Stimulated activated naive B cell treated with anti-CD40 and anti-IgM and Interleukin-4, amounts not matched to agents 10 μg/mL and 1 μg/mL and 100 μg/mL, for 72 hours (primary cell): ENCODE measurements around the gene DSTN.

ENCODE experiments used
- ATAC-seq, 2 donors: fragments of 150-1000 bp; cut with Tn5 transposase; replicated peaks; 2 replicates each; pipeline ENCODE4 v1.10.0; 2021; ENCODE audit warnings: moderate library complexity in 1 of 2
- DNase-seq: peaks from one replicate; pipeline ENCODE4 v3.0.0; 2021
- H3K27ac Mint-ChIP-seq: one replicate; pipeline ENCODE4 v1.8.0; 2022; ENCODE audit warnings: mild to moderate bottlenecking, mixed read lengths
- H3K27me3 Mint-ChIP-seq, 2 donors: one replicate each; pipeline ENCODE4 v1.8.0; 2022; ENCODE audit warnings: mixed read lengths in 2 of 2
- H3K36me3 Mint-ChIP-seq, 2 donors: one replicate each; pipeline ENCODE4 v1.8.0; 2022; ENCODE audit warnings: mixed read lengths in 2 of 2, mild to moderate bottlenecking in 1 of 2
- H3K4me1 Mint-ChIP-seq, 2 donors: one replicate each; pipeline ENCODE4 v1.8.0; 2022; ENCODE audit warnings: mixed read lengths in 2 of 2, mild to moderate bottlenecking in 1 of 2
- H3K4me3 Mint-ChIP-seq, 2 donors: one replicate each; pipeline ENCODE4 v1.8.0; 2022; ENCODE audit warnings: mild to moderate bottlenecking in 2 of 2, mixed read lengths in 2 of 2, moderate library complexity in 1 of 2
- H3K9me3 Mint-ChIP-seq, 2 donors: one replicate each; pipeline ENCODE4 v1.8.0; 2022; ENCODE audit warnings: mixed read lengths in 2 of 2, mild to moderate bottlenecking in 1 of 2

The DSTN gene

DNA sequence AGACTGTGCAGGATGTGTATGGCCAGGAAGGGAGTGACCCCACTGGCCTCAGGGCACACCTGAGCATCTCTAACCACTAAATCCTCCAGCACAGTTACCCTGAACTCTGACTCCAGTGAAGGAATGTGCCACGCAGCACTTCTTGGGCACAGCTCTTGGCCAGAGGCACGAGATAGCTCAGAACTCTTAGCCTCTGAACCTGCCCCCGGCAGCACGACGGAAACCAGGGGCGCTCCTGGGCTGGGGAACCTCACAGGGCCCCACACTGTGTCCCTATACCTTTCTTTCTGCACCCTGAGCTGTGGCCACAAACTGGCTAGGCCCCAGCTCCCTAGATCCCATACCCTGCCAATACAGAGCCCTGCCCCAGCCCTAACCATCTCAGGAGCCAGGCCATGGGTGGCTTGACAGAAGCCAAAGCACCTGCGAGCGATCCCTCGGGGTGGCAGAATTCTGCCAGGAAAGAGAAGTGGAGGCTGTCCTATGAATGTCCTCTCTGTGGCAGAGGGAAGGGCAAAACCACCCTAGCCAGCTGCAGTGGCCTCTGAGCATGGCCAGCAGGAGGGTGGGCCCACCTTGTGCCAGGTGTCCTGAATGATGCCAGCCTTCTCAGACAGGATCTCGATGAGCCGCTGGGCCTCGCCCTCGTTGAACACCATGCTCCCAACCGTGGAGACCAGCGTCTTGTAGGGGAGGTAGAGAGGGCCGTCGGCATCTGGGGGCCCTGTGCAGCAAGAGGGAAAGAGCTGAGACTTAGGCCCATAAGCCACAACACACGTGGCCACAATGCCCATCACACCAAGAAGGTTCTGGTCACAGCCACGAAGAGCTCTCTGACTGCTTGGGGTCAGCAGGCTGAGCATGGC, 72.8 kb downstream of the DSTN start:
- Mint-ChIP-seq H3K4me1 (peaks cover 18 to 36% of the 10 kb centered on the region in 2 donors), H3K27me3 (no peaks in the 10 kb centered on the region), H3K4me3 (no peak overlapping the region), H3K36me3 (peaks cover 15 to 18% of the 10 kb centered on the region in 2 donors), H3K9me3 (no peaks in the 10 kb centered on the region), H3K27ac (no peak overlapping the region)
- DNase-seq (no peak), ATAC-seq (no peak)

GRCh38 chr20:17643531-17644188, 73.8 kb downstream of the DSTN start:
- peaks cover 19 to 22% of the 10 kb centered on the region in 2 donors for H3K36me3 Mint-ChIP-seq
- H3K27me3 Mint-ChIP-seq, result no peaks in the 10 kb centered on the region
- peak; percentile 34 to 41 for ATAC-seq

GRCh38 chr20:17644451-17644850, 74.6 kb downstream of the DSTN start:
- H3K4me3 Mint-ChIP-seq, result no peak overlapping the region
- no peak overlapping the region for H3K27ac Mint-ChIP-seq
- H3K9me3 Mint-ChIP-seq, result no peaks in the 10 kb centered on the region
- peaks cover 28 to 54% of the 10 kb centered on the region in 2 donors for H3K4me1 Mint-ChIP-seq
- no peaks in the 10 kb centered on the region for H3K27me3 Mint-ChIP-seq
- no peak for ATAC-seq
- DNase-seq, result no peak
- peaks cover 21 to 22% of the 10 kb centered on the region in 2 donors for H3K36me3 Mint-ChIP-seq

More at GRCh38 chr20:17643531-17644188, 73.8 kb downstream of the DSTN start:
- Mint-ChIP-seq H3K27ac (peak overlapping the region; percentile 53), H3K4me1 (peaks cover 24 to 46% of the 10 kb centered on the region in 2 donors), H3K4me3 (no peak overlapping the region), H3K9me3 (no peaks in the 10 kb centered on the region)
- no peak for DNase-seq

DNA sequence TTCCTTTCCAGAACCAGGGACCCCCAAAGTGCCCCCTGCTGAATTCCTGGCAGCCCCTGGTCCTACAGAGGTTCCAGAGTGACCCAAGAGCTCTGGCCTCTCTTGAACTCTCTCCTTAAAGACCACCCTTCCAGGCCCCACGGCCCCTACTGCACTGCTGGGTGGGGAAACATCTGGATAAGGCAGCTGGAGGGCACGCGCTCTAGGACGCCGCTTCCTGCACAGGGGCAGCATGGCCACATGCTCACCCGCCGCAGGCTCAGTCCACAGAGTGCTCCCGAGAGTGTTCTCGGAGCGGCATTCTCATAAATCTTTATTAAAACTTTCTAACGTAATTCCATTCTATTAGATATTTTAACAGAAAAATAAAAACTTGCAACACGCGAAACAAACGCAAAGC, 75.1 kb downstream of the DSTN start:
- ATAC-seq (no peak), DNase-seq (no peak)
- Mint-ChIP-seq H3K27me3 (no peaks in the 10 kb centered on the region), H3K4me1 (peaks cover 31 to 60% of the 10 kb centered on the region in 2 donors), H3K9me3 (no peaks in the 10 kb centered on the region), H3K36me3 (peaks cover 20 to 22% of the 10 kb centered on the region in 2 donors), H3K4me3 (no peak overlapping the region), H3K27ac (no peak overlapping the region)

DNA sequence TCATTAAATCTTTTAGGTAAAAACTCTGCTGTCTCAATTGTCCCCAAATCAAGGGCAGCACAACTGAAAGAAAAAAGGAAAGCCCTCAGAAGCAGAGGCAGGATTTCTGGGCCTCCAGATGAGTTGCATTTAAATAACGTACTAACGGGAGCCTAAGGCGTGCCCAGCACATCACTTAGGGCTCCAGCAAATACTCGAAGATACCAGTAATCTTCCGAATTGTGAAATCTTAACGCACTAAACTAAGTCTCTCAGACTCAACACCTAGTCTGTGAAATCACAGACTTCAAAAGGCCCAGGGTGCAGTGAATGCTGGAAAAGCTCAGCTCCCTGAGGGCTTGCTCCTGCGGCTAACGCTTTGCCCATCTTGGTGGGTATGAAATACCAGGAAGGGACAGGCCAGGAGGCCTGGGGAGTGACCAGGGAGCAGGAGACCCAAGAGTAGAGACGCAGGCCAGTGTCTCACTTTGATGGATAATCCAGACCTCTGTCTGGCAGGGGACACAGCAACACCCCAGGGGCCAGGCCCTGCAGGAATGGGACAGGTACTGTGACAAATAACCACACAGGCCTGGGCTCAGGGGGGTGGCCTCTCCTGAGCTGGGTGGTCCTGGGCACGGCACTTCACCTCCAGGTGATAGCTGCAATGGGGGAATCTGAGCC, 75.8 kb downstream of the DSTN start:
- Mint-ChIP-seq H3K36me3 (peaks cover 15 to 16% of the 10 kb centered on the region in 2 donors), H3K4me1 (peaks cover 36 to 66% of the 10 kb centered on the region in 2 donors), H3K4me3 (no peak overlapping the region), H3K27ac (no peak overlapping the region), H3K27me3 (no peaks in the 10 kb centered on the region), H3K9me3 (no peaks in the 10 kb centered on the region)
- no peak for ATAC-seq
- no peak for DNase-seq

DNA sequence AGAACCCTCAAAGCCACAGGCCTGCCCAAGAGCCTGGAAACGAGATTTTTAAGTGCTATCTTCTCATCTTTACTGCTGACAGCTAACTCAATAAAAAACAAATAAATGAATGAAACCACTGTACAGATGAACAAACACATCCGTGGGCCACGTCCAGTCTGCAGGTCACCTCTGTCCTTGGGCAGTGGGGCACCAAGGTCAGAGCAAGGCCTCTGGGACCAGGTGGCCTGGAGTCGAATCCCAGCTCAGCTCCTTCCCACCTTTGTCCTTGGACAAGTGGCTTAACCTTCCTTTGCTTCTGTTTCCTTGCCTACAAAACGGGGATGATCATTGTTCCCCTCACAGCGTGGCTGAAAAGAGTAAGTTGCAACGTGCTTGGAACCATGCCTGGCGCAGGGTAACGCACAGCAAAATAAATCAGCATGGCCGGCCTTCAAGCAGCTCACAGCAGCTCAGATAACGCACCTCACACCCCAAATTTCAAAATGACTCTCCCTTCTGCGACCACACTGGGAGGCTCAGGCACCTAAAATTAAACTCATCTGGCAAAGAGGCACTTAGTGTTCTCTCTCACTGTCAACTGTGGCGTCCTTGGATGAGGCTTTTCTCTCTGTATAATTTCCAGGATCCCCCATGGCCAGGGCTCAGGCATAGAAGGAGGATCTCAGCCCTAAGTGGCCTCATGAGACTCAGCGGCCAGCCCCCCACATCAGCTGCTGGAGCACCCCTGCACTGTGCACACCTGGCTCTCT, 76.5 kb downstream of the DSTN start:
- H3K27ac Mint-ChIP-seq, result peak overlapping the region; percentile 25
- H3K36me3 Mint-ChIP-seq, result peaks cover 13 to 14% of the 10 kb centered on the region in 2 donors
- no peaks in the 10 kb centered on the region for H3K27me3 Mint-ChIP-seq
- H3K4me3 Mint-ChIP-seq, result no peak overlapping the region
- H3K4me1 Mint-ChIP-seq, result peaks cover 37 to 73% of the 10 kb centered on the region in 2 donors
- no peaks in the 10 kb centered on the region for H3K9me3 Mint-ChIP-seq
- no peak for ATAC-seq
- DNase-seq, result no peak

DNA sequence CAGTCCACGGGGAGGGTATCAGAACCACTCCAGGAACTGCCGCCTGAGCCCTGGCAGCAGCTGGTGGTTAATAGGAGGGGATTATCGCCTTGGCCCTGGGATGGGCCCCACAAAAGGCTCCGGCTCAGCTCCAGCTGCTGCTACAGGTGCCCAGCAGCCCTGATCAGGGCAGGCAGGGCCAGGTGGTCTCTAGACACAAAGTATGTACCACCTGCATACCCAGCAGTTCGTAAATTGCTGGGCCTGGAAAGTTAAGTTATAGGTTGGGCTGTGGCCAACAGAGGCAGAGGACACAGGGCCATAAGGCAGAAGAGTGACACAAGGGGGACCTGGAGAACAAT, 77.1 kb downstream of the DSTN start:
- Mint-ChIP-seq H3K4me3 (no peak overlapping the region), H3K27ac (no peak overlapping the region), H3K27me3 (no peaks in the 10 kb centered on the region), H3K9me3 (no peaks in the 10 kb centered on the region), H3K36me3 (peaks cover 11 to 14% of the 10 kb centered on the region in 2 donors), H3K4me1 (peaks cover 37 to 73% of the 10 kb centered on the region in 2 donors)
- no peak for DNase-seq
- ATAC-seq, result no peak

- DNase-seq (no peak), ATAC-seq (peak in 1 of 2 donors; percentile 10)
- no peaks in the 10 kb centered on the region for H3K27me3 Mint-ChIP-seq
- no peaks in the 10 kb centered on the region for H3K9me3 Mint-ChIP-seq
- peaks cover 10 to 11% of the 10 kb centered on the region in 2 donors for H3K36me3 Mint-ChIP-seq
- H3K4me3 Mint-ChIP-seq, result peak overlapping the region in 1 of 2 donors; percentile 55
- peaks cover 37 to 78% of the 10 kb centered on the region in 2 donors for H3K4me1 Mint-ChIP-seq
- peak overlapping the region; percentile 80 for H3K27ac Mint-ChIP-seq
Measured at GRCh38 chr20:17647391-17648314, 77.8 kb downstream of the DSTN start.

DNA sequence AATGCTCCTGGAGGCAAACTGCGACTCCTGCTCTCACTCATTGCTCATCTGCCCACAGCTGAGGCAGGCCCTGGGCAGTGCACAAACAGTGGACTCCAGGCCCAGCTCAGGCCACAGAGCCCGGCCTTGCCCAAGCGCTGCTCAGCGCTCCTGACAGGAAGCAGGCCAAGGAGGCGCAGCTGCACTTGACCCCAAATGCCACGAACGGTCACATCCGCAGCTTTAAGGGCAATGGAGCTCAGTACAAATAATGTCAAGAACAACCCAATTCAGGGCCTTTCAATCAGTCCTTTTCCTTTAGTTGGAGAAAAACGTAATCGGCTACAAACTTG, 78.4 kb downstream of the DSTN start:
- H3K9me3 Mint-ChIP-seq, result no peaks in the 10 kb centered on the region
- H3K36me3 Mint-ChIP-seq, result peaks cover 14% of the 10 kb centered on the region in 2 donors
- DNase-seq, result no peak
- peak; percentile 33 to 50 for ATAC-seq
- no peaks in the 10 kb centered on the region for H3K27me3 Mint-ChIP-seq
- peaks cover 41 to 82% of the 10 kb centered on the region in 2 donors for H3K4me1 Mint-ChIP-seq
- H3K4me3 Mint-ChIP-seq, result peak overlapping the region; percentile 13 to 55
- peak overlapping the region; percentile 80 for H3K27ac Mint-ChIP-seq

- peak; percentile 70 to 74 for ATAC-seq
- H3K27me3 Mint-ChIP-seq, result no peaks in the 10 kb centered on the region
- peak; percentile 35 for DNase-seq
- H3K36me3 Mint-ChIP-seq, result peaks cover 16 to 18% of the 10 kb centered on the region in 2 donors
- no peaks in the 10 kb centered on the region for H3K9me3 Mint-ChIP-seq
- peak overlapping the region; percentile 54 to 69 for H3K4me3 Mint-ChIP-seq
- H3K27ac Mint-ChIP-seq, result peak overlapping the region; percentile 60
- H3K4me1 Mint-ChIP-seq, result peaks cover 36 to 78% of the 10 kb centered on the region in 2 donors
Measured at GRCh38 chr20:17648791-17649730, 79.2 kb downstream of the DSTN start.

DNA sequence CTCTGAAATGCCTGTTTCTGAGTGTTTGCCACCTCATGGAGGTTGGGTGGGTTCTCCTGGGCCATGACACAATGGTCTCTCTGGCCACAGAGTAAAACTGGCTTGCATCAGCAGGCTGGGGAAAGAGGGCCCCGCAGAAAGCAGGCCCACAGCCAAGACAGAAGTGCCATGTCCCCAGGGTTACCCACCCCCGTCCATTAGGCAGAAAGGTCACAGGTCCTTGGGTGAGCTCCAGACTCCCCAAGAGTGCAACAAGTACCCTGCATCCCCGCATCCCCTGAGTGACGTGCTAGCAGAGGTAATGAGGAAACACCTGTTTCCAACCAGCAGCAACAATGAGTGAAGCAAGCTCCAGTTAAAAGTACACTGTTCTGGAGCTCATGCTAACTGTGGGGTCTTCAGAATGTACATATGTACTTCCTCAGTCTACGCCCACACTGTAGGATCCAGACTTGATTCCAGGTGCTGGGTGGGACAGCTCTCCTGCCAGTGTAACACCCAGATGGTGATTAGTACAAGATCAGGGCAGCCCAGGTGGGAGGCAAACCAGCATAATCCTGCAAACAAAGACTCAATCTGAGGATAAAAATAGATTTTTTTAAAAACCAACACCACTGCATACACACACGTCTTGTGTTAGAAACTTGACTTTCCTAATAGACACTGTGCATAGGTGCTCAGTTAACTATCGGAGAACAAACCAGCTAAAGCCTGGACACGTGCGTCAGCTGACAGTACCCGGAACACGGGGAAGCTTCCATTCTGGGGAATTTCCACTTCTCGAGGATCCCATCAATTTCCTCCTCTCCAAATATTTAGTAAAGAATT, 80.6 kb downstream of the DSTN start:
- Mint-ChIP-seq H3K9me3 (no peaks in the 10 kb centered on the region), H3K4me1 (peaks cover 34 to 76% of the 10 kb centered on the region in 2 donors), H3K4me3 (no peak overlapping the region), H3K36me3 (peaks cover 22 to 26% of the 10 kb centered on the region in 2 donors), H3K27ac (no peak overlapping the region), H3K27me3 (no peaks in the 10 kb centered on the region)
- ATAC-seq, result peak; percentile 6 to 22
- DNase-seq, result no peak
